ENCODE measurements around the gene PIP4K2C.
A peak's percentile ranks its signal among the peaks of the same experiment; 100 is the strongest.

PIP4K2C gene

GRCh38 chr12:57603815-57604453, 12.9 kb downstream of the PIP4K2C start:
- Histone ChIP-seq H3K27ac (ENCODE audit: low read depth, low read length) (peak overlapping the region; percentile 68), H3K4me3 (ENCODE audit: low read depth, low read length) (peak overlapping the region; percentile 92), H3K9ac (ENCODE audit: low read depth, low read length) (peak overlapping the region; percentile 81), H3K4me1 (ENCODE audit: control insufficient read depth, insufficient read depth, low read length) (peaks cover 25% of the 10 kb centered on the region), H3K27me3 (ENCODE audit: control insufficient read depth, insufficient read depth, low read length) (no peaks in the 10 kb centered on the region), H3K36me3 (ENCODE audit: control insufficient read depth, insufficient read depth, low read length) (peaks cover 58% of the 10 kb centered on the region), H3K9me3 (ENCODE audit: control insufficient read depth, insufficient read depth, low read length) (no peaks in the 10 kb centered on the region)

GRCh38 chr12:57604454-57604991, 13.5 kb downstream of the PIP4K2C start, which contains the start of gene DTX3:
TSS of gene DTX3 (plus strand) at chr12:57604824. CDS start at chr12:57606518, 1,694 bp downstream.
- peak within 1 kb of the TSS; percentile 92 for H3K4me3 ChIP-seq (ENCODE audit: low read depth, low read length)
- H3K4me1 ChIP-seq (ENCODE audit: control insufficient read depth, insufficient read depth, low read length) = peaks cover 31% of the 10 kb centered on the region
- peak within 1 kb of the TSS; percentile 81 for H3K9ac ChIP-seq (ENCODE audit: low read depth, low read length)
- H3K27ac ChIP-seq (ENCODE audit: low read depth, low read length) = peak within 1 kb of the TSS; percentile 68
- H3K36me3 ChIP-seq (ENCODE audit: control insufficient read depth, insufficient read depth, low read length) = peaks cover 53% of the 10 kb centered on the region
- no peaks in the 10 kb centered on the region for H3K9me3 ChIP-seq (ENCODE audit: control insufficient read depth, insufficient read depth, low read length)
- no peaks in the 10 kb centered on the region for H3K27me3 ChIP-seq (ENCODE audit: control insufficient read depth, insufficient read depth, low read length)

- H3K9ac ChIP-seq (ENCODE audit: low read depth, low read length) = 0 out of 2 replicates have a peak overlapping the region, but pooled peaks have one; percentile 21
- H3K4me1 ChIP-seq (ENCODE audit: control insufficient read depth, insufficient read depth, low read length) = peaks cover 31% of the 10 kb centered on the region
- no peaks in the 10 kb centered on the region for H3K9me3 ChIP-seq (ENCODE audit: control insufficient read depth, insufficient read depth, low read length)
- no peak overlapping the region for H3K27ac ChIP-seq (ENCODE audit: low read depth, low read length)
- peaks cover 46% of the 10 kb centered on the region for H3K36me3 ChIP-seq (ENCODE audit: control insufficient read depth, insufficient read depth, low read length)
- H3K27me3 ChIP-seq (ENCODE audit: control insufficient read depth, insufficient read depth, low read length) = no peaks in the 10 kb centered on the region; the same call in 1 of the 2 replicates
- H3K4me3 ChIP-seq (ENCODE audit: low read depth, low read length) = peak overlapping the region; percentile 92
Observed at GRCh38 chr12:57604992-57605810, 14.2 kb downstream of the PIP4K2C start.

GRCh38 chr12:57605811-57606311, 14.9 kb downstream of the PIP4K2C start:
- peaks cover 6% of the 10 kb centered on the region for H3K27me3 ChIP-seq (ENCODE audit: control insufficient read depth, insufficient read depth, low read length)
- no peak overlapping the region for H3K9ac ChIP-seq (ENCODE audit: low read depth, low read length)
- peak overlapping the region; percentile 92; the same call in 1 of the 2 replicates for H3K4me3 ChIP-seq (ENCODE audit: low read depth, low read length)
- H3K9me3 ChIP-seq (ENCODE audit: control insufficient read depth, insufficient read depth, low read length) = no peaks in the 10 kb centered on the region
- no peak overlapping the region for H3K27ac ChIP-seq (ENCODE audit: low read depth, low read length)
- H3K4me1 ChIP-seq (ENCODE audit: control insufficient read depth, insufficient read depth, low read length) = peaks cover 31% of the 10 kb centered on the region
- H3K36me3 ChIP-seq (ENCODE audit: control insufficient read depth, insufficient read depth, low read length) = peaks cover 40% of the 10 kb centered on the region

GRCh38 chr12:57606399-57606798, 15.4 kb downstream of the PIP4K2C start:
- Histone ChIP-seq H3K9ac (ENCODE audit: low read depth, low read length) (no peak overlapping the region), H3K27me3 (ENCODE audit: control insufficient read depth, insufficient read depth, low read length) (peaks cover 9% of the 10 kb centered on the region), H3K9me3 (ENCODE audit: control insufficient read depth, insufficient read depth, low read length) (no peaks in the 10 kb centered on the region), H3K36me3 (ENCODE audit: control insufficient read depth, insufficient read depth, low read length) (peaks cover 34% of the 10 kb centered on the region), H3K4me1 (ENCODE audit: control insufficient read depth, insufficient read depth, low read length) (peaks cover 31% of the 10 kb centered on the region), H3K4me3 (ENCODE audit: low read depth, low read length) (no peak overlapping the region), H3K27ac (ENCODE audit: low read depth, low read length) (no peak overlapping the region)

- Histone ChIP-seq H3K9me3 (ENCODE audit: control insufficient read depth, insufficient read depth, low read length) (no peaks in the 10 kb centered on the region), H3K4me1 (ENCODE audit: control insufficient read depth, insufficient read depth, low read length) (peaks cover 31% of the 10 kb centered on the region), H3K4me3 (ENCODE audit: low read depth, low read length) (no peak overlapping the region), H3K36me3 (ENCODE audit: control insufficient read depth, insufficient read depth, low read length) (peaks cover 33% of the 10 kb centered on the region), H3K27me3 (ENCODE audit: control insufficient read depth, insufficient read depth, low read length) (peaks cover 10% of the 10 kb centered on the region), H3K9ac (ENCODE audit: low read depth, low read length) (no peak overlapping the region), H3K27ac (ENCODE audit: low read depth, low read length) (no peak overlapping the region)
Observed at GRCh38 chr12:57606821-57607220, 15.8 kb downstream of the PIP4K2C start.

GRCh38 chr12:57607958-57608663, 17.1 kb downstream of the PIP4K2C start:
- H3K36me3 ChIP-seq (ENCODE audit: control insufficient read depth, insufficient read depth, low read length) = peaks cover 22% of the 10 kb centered on the region
- no peak overlapping the region for H3K9ac ChIP-seq (ENCODE audit: low read depth, low read length)
- no peak overlapping the region for H3K27ac ChIP-seq (ENCODE audit: low read depth, low read length)
- H3K4me3 ChIP-seq (ENCODE audit: low read depth, low read length) = no peak overlapping the region
- H3K27me3 ChIP-seq (ENCODE audit: control insufficient read depth, insufficient read depth, low read length) = peaks cover 23% of the 10 kb centered on the region
- peaks cover 31% of the 10 kb centered on the region for H3K4me1 ChIP-seq (ENCODE audit: control insufficient read depth, insufficient read depth, low read length)
- no peaks in the 10 kb centered on the region for H3K9me3 ChIP-seq (ENCODE audit: control insufficient read depth, insufficient read depth, low read length)

GRCh38 chr12:57609101-57609780, 18.2 kb downstream of the PIP4K2C start:
- H3K4me1 ChIP-seq (ENCODE audit: control insufficient read depth, insufficient read depth, low read length) = peaks cover 23% of the 10 kb centered on the region
- H3K9ac ChIP-seq (ENCODE audit: low read depth, low read length) = no peak overlapping the region
- no peak overlapping the region for H3K27ac ChIP-seq (ENCODE audit: low read depth, low read length)
- peak overlapping the region; percentile 78 for H3K4me3 ChIP-seq (ENCODE audit: low read depth, low read length)
- H3K36me3 ChIP-seq (ENCODE audit: control insufficient read depth, insufficient read depth, low read length) = peaks cover 22% of the 10 kb centered on the region
- H3K9me3 ChIP-seq (ENCODE audit: control insufficient read depth, insufficient read depth, low read length) = no peaks in the 10 kb centered on the region
- H3K27me3 ChIP-seq (ENCODE audit: control insufficient read depth, insufficient read depth, low read length) = peaks cover 34% of the 10 kb centered on the region

GRCh38 chr12:57609781-57610553, 19.0 kb downstream of the PIP4K2C start:
- peak overlapping the region; percentile 78 for H3K4me3 ChIP-seq (ENCODE audit: low read depth, low read length)
- H3K9ac ChIP-seq (ENCODE audit: low read depth, low read length) = no peak overlapping the region
- H3K36me3 ChIP-seq (ENCODE audit: control insufficient read depth, insufficient read depth, low read length) = peaks cover 22% of the 10 kb centered on the region
- peaks cover 42% of the 10 kb centered on the region for H3K27me3 ChIP-seq (ENCODE audit: control insufficient read depth, insufficient read depth, low read length)
- H3K9me3 ChIP-seq (ENCODE audit: control insufficient read depth, insufficient read depth, low read length) = no peaks in the 10 kb centered on the region
- H3K27ac ChIP-seq (ENCODE audit: low read depth, low read length) = no peak overlapping the region
- peaks cover 22% of the 10 kb centered on the region for H3K4me1 ChIP-seq (ENCODE audit: control insufficient read depth, insufficient read depth, low read length)
